GM18517 (cell line): ENCODE data around the gene MLYCD.

Experiments used
- ATAC-seq: cut with Tn5 transposase; IDR thresholded peaks from one replicate; pipeline ENCODE4 v1.9.1; 2021; ENCODE audit warnings: mild to moderate bottlenecking, moderate library complexity; ENCODE audit not compliant: unreplicated experiment

MLYCD gene

DNA sequence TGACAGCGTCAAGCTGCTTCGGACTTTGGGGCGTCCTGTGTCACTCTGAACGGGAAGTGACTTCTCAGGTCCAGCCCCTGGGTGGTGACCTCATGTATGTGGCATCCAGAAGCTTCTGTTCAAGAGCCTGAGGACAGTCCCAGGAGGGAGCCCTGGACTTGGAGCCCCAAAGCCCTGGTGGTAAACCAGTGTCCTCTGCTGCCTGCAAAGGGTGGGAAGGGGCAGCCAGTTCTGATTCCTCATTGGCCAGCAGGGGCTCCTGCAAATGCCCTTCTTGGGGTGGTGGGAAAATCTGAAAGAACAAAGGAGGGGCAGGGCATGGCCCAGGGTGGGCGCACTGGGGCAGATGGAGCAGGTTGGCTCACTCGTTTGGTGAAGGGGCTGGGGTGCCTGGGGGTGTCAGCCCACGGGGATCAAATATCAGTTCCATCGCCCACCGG, 55.7 kb downstream of the MLYCD start:
- ATAC-seq, result no peak

DNA sequence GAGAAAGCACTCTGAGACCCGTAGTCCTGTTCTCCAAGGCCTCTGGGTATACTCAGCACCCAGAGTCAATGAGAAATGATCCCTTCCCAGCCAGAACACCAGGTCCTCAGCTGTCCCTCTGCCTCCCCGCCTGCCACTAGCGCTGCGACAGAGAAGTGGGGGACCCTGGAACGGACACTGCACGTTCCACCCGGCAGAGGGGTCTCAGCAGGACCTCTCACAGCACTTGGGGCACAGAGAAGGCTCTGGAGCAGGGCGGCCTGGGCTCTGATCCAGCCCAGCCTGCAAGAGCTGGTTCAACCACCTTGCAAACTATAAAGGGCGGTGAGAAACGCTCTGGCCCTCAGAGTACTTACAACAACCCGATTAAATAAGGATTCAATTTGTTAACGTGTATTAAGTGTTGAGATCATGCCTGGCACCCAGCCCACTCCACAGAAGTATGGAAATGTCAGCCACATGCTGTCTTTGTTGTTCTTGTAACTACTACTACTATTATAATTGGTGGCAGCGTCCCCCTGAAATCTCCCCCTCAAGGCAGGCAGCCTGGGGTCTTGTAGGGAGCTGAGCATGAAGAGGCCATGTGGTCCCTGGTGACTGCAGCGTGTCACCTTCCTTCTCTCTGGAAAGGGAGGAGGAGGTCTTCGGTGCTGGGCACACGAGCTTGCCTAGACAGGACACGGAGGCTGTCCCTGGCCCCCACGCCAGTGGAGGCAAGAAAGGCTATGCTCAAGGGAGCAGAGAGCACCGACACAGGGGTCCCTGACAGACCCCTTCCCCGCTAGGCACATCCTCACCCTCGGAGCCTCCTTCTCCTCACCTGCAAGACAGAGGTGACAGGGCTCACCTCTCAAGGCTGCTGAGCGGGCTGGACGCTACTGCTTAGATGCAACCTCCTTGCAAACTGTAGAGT, 56.6 kb downstream of the MLYCD start:
- ATAC-seq, result no peak

DNA sequence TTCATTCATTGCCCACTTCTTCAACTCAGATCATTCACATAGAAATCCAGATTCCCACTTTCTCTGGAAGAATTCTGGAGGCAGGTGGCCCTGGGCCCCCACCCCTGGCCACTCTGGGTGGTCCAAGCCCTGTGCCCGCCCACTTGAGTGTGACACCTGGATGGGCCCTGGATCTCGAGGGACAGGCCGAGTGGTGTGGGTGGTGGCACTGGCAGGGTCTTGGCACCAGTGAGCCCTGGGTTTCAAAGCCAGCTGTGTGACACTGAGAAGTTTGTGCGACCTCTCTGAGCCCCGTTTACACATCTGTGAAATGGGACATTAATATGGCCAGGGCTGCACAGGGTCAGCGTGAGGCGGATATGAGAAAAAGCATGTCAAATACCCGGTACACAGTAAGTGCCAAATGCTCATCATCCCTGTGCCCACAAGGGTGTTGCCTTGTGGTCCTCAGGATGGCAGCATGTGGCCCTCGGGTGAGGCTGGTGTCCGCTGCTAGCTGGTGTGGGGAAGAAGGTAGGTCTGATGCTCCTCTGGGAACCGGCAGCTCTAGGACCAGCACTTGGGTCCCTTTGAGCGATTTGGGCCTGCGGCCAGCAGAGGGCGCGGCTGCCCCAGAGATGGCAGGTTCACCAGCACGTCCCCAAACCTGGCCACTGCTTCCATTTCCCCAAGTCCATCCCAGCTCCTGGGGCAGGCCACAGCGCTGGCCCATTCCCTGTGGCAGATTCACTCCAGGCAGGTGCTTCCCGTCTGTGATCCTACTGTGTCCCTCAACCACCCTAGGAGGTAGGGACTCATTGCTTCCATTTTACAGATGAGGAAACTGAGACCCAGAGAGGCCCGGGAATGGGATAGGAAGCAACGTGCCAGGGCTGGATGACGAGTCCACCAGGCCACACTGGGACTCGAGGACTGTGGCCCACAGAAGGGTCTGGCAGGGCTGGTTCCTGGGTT, 57.7 kb downstream of the MLYCD start:
- ATAC-seq, result no peak

DNA sequence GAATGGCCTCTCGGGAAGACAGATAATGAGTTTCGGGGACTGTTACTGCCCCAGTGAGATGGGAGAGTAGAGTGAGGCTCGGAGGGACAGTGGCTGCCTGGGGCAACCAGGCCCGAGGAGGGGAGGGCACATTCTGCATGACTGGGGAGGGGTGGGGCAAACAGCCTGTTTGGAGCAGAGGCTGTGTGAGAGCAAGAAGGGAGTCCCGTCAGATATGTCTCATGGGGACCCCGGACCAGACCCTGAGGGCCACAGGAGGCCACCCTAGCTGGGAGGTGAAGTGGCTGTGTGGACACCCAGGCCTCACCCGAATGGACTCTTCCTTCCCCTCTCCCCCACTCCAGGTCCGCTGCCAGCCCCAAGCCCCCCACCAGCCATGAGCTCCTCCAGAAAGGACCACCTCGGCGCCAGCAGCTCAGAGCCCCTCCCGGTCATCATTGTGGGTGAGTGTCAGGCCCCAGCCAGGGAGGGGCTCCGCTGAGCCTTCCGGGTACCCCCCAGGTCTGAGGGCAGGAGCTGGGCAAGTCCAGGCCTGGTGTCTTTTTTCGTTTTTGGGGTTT, 58.5 kb downstream of the MLYCD start:
- ATAC-seq, result no peak

DNA sequence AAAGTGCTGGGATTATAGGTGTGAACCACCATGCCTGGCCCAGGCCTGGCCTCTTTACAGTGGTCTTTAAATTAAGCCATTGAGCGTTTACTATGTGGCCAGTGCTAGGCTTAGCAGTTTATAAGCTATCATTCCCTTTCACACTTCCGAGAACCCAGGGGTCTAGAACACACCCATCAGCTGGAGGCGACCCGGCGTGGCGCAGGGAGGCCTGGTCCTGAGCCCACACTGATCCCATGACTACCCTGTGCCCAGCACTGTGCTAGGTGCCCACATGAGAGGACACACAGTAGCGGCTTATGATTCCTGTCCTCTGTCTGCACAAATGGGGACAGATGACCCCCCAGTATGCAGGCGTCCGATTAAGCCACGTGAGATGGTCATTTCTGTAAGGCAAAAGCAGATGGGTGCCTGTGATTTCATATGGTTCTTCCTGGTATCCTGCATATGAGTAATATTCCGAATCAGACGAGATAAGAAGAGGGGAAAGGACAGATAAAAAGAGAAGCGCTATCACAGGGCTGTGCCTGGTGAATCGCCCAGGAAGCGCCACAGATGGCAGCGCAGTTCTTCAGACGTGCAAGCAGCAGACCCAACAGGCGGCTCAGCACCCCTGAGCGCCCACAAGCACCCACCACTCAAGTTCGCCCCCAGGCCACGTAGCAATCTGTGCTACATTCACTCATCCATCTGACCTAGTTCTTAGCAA, 59.4 kb downstream of the MLYCD start:
- no peak for ATAC-seq

DNA sequence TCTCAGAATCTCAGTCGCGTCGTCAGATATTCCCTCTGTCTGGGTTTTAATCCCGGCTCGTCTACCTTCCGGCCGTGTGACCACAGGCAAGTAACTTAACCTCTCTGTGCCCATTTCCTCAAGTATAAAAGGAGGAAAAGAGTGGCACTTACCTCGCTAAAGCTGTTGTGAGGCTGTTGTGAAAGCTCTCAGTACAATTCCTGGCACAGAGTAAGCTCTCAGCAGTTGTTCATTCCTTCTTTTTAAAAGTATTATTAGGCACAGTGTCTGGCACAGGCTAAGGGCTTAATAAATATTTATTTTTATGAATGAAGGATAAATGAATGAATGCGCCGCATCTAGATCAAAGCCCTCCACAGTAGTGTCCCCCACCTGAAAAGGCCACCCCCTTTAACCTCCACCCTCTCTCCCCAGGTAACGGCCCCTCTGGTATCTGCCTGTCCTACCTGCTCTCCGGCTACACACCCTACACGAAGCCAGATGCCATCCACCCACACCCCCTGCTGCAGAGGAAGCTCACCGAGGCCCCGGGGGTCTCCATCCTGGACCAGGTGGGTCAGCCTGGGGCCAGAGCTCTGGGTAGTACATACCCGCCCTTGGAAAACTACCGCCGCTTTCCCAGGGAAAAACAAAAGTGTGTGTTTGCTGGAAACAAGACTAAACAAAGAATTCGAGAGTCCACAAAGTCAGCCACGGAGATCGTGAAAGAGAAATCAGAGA, 60.1 kb downstream of the MLYCD start:
- no peak for ATAC-seq

DNA sequence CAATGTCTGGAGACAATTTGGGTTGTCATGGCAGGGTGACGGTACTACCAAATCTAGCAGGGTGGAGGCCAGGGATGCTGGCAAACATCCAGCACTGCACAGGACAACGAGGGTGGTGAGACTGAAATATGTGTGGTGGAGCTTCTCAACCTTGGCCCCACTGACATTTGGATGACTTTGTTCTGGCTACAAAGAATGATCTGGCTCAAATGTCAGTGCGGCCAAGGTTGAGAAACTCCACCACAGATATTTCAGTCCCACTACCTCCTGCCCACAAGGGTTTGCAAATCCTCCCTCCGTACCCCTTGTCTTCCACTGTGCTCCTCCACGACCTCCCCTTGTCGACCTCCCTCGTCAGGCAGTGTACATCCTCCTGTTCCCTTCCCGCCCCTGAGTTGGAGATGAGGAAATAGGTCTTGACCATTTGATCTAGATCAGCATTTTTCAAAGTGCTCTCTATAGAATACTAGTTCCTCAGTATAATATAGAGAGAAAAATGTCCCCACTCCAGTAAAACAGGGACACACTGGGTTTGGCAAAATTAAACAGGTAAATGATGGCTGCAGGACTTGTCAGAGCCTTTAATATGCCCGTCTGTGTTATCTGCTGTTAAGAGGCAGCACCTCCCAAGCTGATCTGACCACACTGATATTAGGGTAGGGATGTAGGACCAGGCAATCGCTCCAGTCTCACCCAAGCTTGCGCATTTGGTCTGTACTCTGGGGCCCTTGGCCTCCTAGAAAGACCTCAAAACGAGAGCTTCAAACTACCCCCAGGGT, 60.9 kb downstream of the MLYCD start:
- no peak for ATAC-seq

DNA sequence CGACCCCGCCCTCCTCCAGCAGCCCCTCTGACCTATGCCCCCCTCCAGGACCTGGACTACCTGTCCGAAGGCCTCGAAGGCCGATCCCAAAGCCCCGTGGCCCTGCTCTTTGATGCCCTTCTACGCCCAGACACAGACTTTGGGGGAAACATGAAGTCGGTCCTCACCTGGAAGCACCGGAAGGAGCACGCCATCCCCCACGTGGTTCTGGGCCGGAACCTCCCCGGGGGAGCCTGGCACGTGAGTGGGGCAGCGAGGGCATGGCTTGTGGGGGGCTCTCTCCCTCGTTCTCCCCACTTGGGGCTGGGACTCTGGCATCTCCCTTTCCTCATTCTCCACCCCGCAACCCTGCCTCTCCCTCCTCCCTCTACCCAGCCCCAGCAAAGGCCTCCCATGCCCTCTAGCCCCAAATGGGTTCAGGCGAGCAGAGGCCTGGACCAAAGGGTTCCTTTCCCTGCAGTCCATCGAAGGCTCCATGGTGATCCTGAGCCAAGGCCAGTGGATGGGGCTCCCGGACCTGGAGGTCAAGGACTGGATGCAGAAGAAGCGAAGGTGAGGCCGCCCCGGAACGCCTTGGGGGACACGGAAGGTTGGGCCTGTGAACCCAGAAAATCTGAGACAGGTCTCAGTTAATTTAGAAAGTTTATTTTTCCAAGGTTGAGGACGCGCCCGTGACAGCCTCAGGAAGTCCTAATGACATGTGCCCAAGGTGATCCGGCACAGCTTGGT, 61.8 kb downstream of the MLYCD start:
- no peak for ATAC-seq

DNA sequence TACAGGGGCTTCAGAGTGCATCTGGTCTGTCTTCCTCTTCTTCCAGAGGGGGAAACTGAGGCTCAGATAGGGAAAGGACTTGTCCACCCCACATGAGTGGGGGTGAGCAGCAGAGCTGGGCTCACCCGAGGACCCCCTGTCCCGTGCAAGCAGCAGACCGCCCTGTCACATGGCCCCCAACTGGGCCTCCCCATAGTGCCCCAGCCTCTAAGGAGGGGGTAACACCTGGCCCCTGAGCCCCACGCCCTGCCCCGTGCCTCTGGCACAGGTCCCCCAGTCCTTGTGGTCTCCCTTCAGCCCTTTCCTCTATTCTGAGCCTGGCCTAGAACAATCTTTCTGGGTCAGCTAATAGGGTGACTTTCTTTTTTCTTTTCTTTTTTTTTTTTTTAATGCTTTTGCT, 62.7 kb downstream of the MLYCD start:
- no peak for ATAC-seq

DNA sequence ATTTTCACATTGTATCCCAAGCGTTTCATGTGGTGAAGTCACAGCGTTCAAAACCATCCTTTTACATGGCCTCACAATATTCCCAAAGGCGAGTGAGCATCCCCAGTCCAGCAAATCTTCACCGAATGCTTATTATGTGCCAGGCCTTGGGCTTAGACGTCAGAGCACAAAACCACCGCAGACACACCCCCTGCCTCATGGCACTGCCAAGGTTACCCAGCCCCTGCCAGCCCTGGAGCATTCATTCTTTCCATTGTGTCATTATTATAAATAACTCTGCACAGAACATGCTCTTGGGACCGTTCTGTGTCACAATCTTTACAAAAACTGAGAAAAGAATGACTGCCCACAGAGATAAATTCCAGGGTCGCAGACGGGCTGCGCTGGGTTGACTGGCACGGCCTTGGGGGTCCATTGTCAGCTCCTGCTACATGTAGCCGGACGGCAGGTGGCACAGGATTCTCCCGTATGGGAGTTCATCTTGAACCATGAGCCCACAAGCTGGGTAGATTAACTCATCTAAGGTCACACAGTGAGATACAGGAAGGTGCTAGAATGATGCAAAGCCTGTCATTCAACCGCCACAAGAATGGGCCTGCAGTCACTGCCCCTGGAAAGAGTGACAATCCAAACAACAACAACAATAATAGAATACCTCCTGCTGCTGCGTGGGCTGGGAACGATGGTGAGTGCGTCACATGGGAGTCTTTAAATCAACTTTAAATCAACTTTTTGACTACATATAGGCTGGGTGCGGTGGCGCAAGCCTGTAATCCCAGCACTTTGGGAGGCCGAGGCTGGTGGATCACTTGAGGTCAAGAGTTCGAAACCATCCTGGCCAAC, 64.6 kb downstream of the MLYCD start:
- no peak for ATAC-seq

DNA sequence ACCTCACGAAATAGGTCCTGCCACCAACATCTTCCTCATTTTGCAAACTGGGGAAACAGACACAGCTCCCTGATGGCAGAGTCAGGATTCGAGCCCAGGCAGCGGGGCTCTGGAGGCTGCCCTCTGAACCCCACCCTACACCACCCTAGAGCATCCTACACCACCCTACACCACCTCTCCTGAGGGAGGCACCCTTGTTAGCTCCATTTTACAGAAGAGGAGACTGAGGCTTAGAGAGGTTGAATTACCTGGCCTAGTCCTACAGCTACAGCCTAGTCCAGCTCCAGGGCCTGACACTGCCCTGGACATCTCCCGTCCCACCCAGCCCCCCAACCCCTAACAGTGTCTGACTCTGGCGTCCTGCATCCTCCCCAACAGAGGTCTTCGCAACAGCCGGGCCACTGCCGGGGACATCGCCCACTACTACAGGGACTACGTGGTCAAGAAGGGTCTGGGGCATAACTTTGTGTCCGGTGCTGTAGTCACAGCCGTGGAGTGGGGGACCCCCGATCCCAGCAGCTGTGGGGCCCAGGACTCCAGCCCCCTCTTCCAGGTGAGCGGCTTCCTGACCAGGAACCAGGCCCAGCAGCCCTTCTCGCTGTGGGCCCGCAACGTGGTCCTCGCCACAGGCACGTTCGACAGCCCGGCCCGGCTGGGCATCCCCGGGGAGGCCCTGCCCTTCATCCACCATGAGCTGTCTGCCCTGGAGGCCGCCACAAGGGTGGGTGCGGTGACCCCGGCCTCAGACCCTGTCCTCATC, 65.9 kb downstream of the MLYCD start:
- no peak for ATAC-seq

DNA sequence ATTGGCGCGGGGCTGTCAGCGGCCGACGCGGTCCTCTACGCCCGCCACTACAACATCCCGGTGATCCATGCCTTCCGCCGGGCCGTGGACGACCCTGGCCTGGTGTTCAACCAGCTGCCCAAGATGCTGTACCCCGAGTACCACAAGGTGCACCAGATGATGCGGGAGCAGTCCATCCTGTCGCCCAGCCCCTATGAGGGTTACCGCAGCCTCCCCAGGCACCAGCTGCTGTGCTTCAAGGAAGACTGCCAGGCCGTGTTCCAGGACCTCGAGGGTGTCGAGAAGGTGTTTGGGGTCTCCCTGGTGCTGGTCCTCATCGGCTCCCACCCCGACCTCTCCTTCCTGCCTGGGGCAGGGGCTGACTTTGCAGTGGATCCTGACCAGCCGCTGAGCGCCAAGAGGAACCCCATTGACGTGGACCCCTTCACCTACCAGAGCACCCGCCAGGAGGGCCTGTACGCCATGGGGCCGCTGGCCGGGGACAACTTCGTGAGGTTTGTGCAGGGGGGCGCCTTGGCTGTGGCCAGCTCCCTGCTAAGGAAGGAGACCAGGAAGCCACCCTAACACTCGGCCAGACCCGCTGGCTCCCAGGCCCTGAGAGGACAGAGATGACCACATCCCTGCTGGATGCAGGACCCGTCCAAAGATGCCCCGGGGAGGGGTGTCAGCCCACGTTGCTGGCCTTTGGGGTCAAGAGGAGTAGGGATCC, 66.7 kb downstream of the MLYCD start:
- no peak for ATAC-seq

DNA sequence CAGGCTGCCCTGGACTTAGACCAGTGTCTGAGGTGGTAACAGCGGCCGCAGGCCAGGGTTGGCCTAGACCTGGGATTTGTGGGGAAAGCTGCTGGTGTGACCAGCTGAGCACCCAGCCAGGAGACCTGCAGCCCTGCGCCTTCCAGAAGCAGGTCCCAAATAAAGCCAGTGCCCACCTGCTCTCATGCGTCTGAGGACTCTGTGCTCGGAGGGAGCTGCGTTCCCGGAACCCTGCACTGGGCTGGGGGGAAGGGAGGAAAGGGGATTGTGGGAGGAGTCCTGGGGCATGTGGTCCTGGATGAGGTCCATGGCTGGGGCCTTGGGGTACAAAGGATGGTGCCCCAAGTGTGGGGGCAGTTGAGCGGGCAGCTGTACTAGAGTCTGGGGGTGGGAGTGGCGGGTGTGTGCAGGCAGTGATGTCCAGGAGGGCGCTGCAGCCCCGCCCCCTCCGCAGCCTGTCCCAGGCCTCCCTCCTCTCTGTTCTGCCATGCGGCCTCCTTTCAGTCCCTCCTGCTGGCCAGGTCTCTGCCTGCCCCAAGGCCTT, 67.3 kb downstream of the MLYCD start:
- ATAC-seq, result no peak

DNA sequence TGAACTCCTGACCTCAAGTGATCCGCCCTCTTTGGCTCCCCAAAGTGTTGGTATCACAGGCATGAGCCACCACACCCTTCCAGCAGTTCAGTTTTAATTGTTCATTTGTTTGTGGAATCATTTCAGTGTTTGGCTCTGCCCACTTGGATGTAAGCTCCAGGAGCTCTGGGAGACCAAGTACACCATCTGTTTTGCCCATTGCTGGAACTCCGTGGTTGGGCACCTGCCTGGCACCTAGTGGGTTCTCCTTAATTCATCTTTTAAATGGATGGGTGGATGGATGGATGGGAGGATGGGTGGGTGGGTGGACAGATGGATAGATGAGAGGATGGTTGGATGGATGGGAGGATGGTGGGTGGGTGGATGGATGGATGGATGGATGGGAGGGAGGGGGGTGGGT, 68.2 kb downstream of the MLYCD start:
- no peak for ATAC-seq

DNA sequence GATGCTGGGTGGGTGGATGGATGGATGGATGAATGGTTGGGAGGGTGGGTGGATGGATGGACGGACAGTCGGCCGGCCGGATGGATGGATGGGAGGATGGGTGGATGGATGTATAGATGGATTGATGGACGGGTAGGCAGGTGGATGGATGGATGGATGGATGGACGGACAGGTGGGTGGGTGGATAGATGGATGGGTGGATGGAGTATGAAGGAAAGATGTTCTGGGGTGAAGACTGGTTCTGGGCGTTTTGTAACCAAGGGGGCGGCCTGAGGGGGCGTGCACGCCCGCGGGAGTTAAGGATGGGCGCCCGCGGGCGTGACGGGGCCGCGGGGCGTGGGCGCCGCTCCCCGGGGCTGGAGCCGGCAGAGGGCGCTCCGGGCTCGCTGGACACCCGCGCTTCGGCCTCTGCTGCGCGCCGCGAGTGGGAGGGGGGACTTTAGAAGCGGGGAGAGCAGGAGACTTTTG, 69.0 kb downstream of the MLYCD start, which contains the start of gene NECAB2:
NECAB2 (plus strand) TSS at position 407 of the 468 bp plus-strand sequence. CDS start 405 bp downstream, outside the sequence.
- ATAC-seq, result no peak

DNA sequence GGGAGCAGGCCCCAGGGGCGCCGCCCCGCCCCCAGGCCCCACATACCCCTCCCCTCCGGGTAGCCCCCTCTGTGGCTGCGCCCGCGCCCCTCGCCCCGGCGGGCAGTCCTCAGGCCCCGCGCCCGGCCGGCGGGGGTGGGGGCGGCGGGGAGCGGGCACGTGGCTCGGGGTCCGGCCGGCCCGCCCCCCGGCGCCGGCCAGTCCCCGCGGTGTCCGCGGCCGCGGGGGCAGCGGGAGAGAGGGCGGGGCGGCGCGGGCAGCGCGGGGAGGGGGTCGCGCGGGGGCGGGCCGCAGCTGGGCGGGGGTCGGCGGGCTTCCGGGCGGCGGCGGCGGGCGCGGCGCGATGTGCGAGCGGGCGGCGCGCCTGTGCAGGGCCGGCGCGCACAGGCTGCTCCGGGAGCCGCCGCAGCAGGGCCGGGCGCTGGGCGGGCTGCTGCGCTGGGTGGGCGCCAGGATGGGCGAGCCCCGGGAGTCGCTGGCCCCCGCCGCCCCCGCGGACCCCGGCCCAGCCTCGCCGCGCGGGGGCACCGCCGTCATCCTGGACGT, 69.5 kb downstream of the MLYCD start:
- ATAC-seq, result no peak
